WTC11 (cell line): ENCODE data around the gene CUL4A.

Experiments
- FOXP1 ChIP-seq: sonication (generic); formaldehyde crosslinking; IDR thresholded peaks from 2 replicates; pipeline ENCODE4 v1.8.0; 2022; ENCODE audit warnings: missing genetic modification reagents, mild to moderate bottlenecking, moderate library complexity, borderline replicate concordance
- GABPB1 ChIP-seq: sonication (generic); formaldehyde crosslinking; IDR thresholded peaks from 2 replicates; pipeline ENCODE4 v1.8.1; 2023; ENCODE audit warnings: mild to moderate bottlenecking, missing genetic modification reagents
- IRF2 ChIP-seq: sonication (generic); formaldehyde crosslinking; IDR thresholded peaks from 2 replicates; pipeline ENCODE4 v1.8.0; 2022; ENCODE audit warnings: low read depth, missing genetic modification reagents, borderline replicate concordance
- SMAD4 ChIP-seq: sonication (generic); formaldehyde crosslinking; IDR thresholded peaks from 2 replicates; pipeline ENCODE4 v1.8.0; 2022; ENCODE audit warnings: mild to moderate bottlenecking, missing genetic modification reagents
- SP1 ChIP-seq: sonication (generic); formaldehyde crosslinking; conservative IDR thresholded peaks from 2 replicates; pipeline ENCODE4 v1.8.1; 2022; ENCODE audit warnings: missing genetic modification reagents
- TF ChIP-seq, protein P1 (sequence below): fragments of 200-600 bp; IDR thresholded peaks from 2 replicates; pipeline ENCODE4 v1.8.0; 2022; ENCODE audit warnings: antibody characterized with exemption
- TF ChIP-seq, protein P2 (sequence below): sonication (generic); formaldehyde crosslinking; IDR thresholded peaks from 2 replicates; pipeline ENCODE4 v1.8.0; 2022; ENCODE audit warnings: mild to moderate bottlenecking, missing genetic modification reagents
- TF ChIP-seq, protein P3 (sequence below): sonication (generic); formaldehyde crosslinking; IDR thresholded peaks from 2 replicates; pipeline ENCODE4 v1.8.1; 2022; ENCODE audit warnings: low read depth, mild to moderate bottlenecking, moderate library complexity, missing genetic modification reagents, borderline replicate concordance
- TF ChIP-seq, protein P4 (sequence below): sonication (generic); formaldehyde crosslinking; IDR thresholded peaks from 2 replicates; pipeline ENCODE4 v1.8.0; 2022; ENCODE audit warnings: mild to moderate bottlenecking, missing genetic modification reagents
- TF ChIP-seq, protein P5 (sequence below): sonication (generic); formaldehyde crosslinking; IDR thresholded peaks from 2 replicates; pipeline ENCODE4 v1.8.1; 2022; ENCODE audit warnings: low read depth, missing genetic modification reagents, borderline replicate concordance
- TF ChIP-seq, protein P6 (sequence below): sonication (generic); formaldehyde crosslinking; IDR thresholded peaks from 2 replicates; pipeline ENCODE4 v1.8.0; 2022; ENCODE audit warnings: mild to moderate bottlenecking, missing genetic modification reagents

DNA sequence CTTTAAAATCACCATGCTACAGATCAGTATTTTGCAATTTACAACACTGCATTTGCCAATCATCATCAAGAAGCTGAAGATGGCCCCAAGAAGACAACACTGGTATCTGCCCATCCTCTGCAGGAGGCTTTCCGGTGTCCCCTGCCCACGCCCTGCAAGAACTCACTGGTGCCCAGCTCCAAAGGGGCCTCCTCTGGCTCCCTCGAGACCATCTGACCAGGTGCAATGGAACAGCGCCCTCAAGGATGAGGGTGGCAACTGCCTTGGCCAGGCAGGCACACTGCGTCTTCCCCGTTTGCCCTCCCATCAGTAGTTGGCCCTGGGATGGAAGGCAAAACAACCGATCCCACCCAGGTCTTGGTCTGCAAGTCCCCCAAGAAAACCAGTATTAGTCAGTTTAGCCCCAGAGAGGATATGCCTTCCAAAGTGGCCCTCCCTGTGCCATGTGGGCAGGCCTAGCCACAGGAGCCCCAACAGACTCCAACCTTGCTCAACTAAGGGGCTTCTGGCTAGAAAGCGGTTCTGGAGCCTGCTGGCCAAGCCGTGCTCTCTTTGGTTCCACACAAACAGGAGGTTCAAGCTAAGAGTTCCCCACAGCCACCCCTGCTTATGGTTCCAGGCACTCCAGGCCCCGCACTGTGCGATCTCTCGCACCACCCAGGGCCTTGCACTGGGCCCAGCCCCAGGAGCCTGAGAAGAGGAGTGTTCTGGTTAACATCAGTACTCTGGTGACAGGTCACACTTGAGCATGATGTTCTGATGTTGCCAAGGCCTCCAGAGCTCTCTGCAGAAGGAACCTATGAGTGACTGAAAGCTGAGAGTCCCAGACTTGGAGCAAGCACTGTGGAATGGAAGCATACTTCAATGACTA lies 5.7 kb upstream of the CUL4A start:
- TF ChIP-seq SP1 (no peak), FOXP1 (CRISPR knock-in tag) (no peak), IRF2 (CRISPR knock-in tag) (no peak), SMAD4 (CRISPR knock-in tag) (no peak), GABPB1 (CRISPR knock-in tag) (no peak)
- TF ChIP-seq, protein P1, sequence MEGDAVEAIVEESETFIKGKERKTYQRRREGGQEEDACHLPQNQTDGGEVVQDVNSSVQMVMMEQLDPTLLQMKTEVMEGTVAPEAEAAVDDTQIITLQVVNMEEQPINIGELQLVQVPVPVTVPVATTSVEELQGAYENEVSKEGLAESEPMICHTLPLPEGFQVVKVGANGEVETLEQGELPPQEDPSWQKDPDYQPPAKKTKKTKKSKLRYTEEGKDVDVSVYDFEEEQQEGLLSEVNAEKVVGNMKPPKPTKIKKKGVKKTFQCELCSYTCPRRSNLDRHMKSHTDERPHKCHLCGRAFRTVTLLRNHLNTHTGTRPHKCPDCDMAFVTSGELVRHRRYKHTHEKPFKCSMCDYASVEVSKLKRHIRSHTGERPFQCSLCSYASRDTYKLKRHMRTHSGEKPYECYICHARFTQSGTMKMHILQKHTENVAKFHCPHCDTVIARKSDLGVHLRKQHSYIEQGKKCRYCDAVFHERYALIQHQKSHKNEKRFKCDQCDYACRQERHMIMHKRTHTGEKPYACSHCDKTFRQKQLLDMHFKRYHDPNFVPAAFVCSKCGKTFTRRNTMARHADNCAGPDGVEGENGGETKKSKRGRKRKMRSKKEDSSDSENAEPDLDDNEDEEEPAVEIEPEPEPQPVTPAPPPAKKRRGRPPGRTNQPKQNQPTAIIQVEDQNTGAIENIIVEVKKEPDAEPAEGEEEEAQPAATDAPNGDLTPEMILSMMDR = no peak
- TF ChIP-seq, protein P2, sequence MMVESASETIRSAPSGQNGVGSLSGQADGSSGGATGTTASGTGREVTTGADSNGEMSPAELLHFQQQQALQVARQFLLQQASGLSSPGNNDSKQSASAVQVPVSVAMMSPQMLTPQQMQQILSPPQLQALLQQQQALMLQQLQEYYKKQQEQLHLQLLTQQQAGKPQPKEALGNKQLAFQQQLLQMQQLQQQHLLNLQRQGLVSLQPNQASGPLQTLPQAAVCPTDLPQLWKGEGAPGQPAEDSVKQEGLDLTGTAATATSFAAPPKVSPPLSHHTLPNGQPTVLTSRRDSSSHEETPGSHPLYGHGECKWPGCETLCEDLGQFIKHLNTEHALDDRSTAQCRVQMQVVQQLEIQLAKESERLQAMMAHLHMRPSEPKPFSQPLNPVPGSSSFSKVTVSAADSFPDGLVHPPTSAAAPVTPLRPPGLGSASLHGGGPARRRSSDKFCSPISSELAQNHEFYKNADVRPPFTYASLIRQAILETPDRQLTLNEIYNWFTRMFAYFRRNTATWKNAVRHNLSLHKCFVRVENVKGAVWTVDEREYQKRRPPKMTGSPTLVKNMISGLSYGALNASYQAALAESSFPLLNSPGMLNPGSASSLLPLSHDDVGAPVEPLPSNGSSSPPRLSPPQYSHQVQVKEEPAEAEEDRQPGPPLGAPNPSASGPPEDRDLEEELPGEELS (CRISPR knock-in tag) = no peak
- TF ChIP-seq, protein P3, sequence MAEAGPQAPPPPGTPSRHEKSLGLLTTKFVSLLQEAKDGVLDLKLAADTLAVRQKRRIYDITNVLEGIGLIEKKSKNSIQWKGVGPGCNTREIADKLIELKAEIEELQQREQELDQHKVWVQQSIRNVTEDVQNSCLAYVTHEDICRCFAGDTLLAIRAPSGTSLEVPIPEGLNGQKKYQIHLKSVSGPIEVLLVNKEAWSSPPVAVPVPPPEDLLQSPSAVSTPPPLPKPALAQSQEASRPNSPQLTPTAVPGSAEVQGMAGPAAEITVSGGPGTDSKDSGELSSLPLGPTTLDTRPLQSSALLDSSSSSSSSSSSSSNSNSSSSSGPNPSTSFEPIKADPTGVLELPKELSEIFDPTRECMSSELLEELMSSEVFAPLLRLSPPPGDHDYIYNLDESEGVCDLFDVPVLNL (CRISPR knock-in tag) = no peak
- TF ChIP-seq, protein P4, sequence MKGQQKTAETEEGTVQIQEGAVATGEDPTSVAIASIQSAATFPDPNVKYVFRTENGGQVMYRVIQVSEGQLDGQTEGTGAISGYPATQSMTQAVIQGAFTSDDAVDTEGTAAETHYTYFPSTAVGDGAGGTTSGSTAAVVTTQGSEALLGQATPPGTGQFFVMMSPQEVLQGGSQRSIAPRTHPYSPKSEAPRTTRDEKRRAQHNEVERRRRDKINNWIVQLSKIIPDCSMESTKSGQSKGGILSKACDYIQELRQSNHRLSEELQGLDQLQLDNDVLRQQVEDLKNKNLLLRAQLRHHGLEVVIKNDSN (CRISPR knock-in tag) = no peak
- TF ChIP-seq, protein P5, sequence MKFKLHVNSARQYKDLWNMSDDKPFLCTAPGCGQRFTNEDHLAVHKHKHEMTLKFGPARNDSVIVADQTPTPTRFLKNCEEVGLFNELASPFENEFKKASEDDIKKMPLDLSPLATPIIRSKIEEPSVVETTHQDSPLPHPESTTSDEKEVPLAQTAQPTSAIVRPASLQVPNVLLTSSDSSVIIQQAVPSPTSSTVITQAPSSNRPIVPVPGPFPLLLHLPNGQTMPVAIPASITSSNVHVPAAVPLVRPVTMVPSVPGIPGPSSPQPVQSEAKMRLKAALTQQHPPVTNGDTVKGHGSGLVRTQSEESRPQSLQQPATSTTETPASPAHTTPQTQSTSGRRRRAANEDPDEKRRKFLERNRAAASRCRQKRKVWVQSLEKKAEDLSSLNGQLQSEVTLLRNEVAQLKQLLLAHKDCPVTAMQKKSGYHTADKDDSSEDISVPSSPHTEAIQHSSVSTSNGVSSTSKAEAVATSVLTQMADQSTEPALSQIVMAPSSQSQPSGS (CRISPR knock-in tag) = no peak
- TF ChIP-seq, protein P6, sequence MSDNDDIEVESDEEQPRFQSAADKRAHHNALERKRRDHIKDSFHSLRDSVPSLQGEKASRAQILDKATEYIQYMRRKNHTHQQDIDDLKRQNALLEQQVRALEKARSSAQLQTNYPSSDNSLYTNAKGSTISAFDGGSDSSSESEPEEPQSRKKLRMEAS = no peak
